ENCODE data around the gene HOXD9.

The HOXD9 gene

DNA sequence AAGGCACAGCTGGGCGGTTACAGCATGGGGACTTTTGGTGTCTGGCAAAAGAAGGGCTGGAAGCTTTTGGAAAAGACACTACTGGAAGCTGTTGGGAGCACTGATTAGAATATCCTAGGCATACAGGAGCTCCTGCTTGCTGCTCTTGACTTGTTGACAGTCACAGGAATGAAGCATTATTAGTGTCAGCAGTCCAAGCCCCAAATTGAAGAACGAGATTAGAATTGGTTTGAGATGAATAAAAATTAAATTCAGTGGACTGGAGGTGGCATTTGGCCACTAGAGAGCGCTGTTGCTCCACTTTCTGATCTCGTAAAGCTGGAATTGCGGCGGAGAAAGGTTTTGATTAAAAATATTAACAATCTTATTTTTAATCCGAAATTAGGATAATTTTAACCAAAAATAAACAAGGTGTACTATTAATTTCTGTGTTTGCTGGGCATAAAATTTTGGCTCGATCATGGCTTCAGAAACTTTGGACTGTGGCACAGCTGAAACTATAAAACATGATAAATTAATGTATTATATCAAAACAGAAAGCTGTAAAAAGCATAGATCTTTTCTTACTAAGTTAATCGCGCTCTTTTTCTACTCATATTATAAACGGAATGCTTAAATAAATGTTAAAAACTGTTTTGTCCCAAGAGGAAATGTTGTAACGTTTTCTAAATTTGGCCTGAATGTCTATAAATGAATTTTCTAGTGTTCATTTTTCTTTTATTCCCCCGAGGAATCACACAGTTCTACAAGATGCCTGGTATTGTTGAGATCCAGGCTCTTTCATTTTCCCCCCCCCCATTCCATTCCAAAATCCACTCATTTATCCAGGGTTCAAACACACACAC lies 4.6 kb downstream of the HOXD9 start:
- peak; percentile 17 to 51 (median 30) for DNase-seq

DNA sequence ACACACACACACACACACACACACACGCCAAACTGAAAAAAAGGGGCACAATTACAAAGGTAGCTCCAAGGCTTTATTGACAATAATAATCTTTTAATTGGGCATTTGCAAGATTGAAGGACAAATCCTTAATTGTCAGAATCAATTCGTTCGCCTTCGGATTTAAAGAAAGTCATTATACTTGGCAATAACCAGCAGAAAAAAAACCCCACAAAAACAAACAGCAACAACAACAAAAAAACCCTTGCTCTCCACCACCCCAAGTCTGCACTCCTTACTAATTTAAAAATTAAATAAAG lies 5.2 kb downstream of the HOXD9 start:
- DNase-seq = no peak

DNA sequence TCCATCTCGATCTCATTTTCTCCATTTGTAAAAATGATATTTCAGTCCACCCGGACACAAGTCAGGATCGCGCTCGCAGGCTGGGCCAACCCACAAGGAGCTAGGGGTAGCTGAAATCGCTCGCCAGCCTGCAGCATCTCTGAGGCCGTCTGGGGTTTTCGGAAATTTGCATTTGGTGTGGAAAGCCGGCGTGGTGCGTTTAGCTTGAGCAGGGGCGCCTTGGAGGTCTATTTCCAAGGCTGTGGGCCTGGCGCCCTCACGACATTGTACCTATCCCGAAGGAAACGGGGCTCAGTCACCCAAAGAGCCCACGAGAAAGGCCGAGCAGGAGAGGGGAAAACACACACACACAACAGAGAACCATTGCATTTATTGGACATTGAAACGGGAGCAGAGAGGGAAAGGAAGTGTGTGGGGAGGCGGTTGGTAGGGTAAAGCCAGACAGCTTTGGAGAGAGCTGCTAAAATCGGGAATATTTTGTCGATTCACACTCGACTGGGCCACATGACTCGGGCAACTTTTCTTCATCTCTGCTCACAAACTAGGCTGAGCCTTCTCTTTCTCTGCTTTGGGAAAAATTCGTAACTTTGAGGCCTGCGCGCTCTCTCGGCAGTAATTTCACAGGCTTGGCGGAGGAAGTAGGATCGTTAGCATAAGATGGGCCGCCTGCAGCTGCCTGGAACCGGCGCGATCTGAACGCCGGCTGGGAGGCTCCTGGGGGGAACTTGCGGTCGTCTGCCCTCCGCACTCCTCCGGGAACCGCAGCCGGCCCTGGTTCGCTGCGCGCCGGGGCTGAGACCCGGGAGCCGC lies 5.9 kb downstream of the HOXD9 start:
- no peak for DNase-seq

- DNase-seq = no peak
Observed at GRCh38 chr2:176128982-176129796, 6.7 kb downstream of the HOXD9 start, which contains the start of gene HOXD8. TSS of gene HOXD8 (plus strand) at chr2:176129705. CDS start at chr2:176130367, 662 bp downstream.

GRCh38 chr2:176129813-176130146 lies 7.3 kb downstream of the HOXD9 start:
- DNase-seq = no peak

DNA sequence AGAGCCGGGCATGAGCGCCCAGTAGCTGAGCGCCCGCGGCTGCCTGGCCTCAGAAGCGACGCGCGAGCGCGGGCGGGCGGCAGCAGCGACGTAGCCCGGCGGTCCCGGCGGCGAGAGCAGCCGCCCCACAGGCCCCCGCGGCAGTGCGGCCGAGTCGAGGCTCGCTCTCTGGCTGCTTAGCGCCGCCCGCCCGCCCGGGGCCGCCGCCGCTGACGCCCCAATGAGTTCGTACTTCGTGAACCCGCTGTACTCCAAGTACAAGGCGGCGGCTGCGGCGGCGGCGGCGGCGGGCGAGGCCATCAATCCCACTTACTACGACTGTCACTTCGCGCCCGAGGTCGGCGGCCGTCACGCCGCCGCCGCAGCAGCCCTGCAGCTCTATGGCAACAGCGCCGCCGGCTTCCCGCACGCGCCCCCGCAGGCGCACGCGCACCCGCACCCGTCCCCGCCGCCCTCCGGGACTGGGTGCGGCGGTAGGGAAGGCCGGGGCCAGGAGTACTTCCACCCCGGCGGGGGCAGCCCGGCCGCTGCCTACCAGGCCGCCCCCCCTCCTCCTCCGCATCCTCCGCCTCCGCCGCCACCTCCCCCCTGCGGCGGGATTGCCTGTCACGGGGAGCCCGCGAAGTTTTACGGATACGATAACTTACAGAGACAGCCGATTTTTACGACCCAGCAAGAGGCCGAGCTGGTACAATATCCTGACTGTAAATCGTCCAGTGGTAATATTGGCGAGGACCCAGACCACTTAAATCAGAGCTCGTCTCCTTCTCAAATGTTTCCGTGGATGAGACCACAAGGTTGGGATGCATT lies 7.8 kb downstream of the HOXD9 start:
- no peak for DNase-seq

GRCh38 chr2:176130957-176131847 lies 8.7 kb downstream of the HOXD9 start:
- DNase-seq = no peak

DNA sequence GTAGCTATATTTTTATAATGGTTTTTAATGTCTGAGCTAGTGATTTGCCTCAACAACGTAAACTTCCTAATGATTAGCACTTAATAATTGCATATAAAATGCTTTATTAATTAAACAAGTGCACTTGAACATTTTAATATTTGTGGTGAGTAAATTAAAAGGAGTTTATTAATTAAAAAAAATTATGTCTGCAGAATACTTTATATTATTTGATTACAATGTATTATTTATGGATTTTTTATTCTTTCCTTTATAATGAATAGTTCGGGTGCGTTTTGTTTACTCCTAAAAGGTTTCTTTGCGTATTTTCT lies 9.3 kb downstream of the HOXD9 start:
- DNase-seq = no peak

- no peak for DNase-seq
Observed at GRCh38 chr2:176132205-176133171, 10.0 kb downstream of the HOXD9 start.

DNA sequence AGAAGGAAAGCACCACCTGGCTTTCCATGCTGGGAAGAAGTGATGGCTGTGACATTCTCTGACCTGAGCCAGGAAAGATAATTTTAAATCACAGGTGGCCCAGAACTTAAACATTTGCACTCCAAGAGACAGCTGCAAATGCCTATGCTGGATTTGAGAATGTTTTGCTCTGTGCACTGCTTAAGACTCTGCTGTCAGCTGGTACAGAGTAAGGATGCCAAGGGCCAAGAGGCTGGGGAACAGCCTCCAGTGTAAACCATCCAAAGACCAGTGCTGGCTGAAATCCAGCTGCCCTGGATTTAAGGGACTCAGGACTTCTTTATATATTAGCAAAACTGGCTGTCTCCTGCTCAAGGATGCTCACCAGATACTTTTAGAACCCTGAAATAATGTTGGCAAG lies 10.9 kb downstream of the HOXD9 start:
- no peak for DNase-seq

- no peak for DNase-seq
Observed at GRCh38 chr2:176134035-176134434, 11.5 kb downstream of the HOXD9 start.

DNA sequence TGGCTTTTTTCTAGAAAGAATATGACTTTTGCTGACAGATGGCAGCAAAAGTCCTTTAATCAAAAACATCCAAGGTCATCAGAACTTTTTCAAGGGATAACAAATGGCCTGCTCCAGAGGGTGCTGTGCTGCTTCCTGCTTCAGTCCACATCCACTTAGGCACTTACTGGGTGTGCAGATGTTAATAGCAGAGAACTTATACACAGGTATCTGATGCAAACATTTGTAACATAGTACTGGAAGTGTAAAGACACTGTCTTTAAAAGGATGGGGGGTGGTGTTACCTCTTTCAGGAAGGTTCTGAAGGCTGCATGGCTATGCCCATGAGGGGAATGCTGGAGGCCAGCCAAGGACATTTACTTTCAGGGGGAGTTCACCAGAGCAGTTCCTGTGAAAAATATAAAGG lies 12.5 kb downstream of the HOXD9 start:
- no peak for DNase-seq

- no peak for DNase-seq
Observed at GRCh38 chr2:176136374-176137251, 14.1 kb downstream of the HOXD9 start.

DNA sequence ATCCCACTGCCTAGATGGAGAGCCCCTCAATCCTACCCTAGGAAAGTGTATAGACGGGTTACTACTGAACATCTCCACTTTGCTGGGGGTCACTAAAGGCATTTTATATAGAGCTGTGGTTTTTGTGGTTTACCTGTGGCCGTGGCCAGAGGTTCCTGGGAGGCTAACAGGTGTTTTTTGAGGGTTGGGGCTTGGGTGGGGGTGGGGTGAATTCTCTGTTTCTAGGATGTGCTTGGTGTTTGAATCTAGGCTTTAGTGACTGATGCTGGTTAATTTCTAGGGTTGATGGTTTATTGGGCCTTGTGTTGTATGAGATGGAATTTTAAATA lies 14.7 kb downstream of the HOXD9 start:
- no peak for DNase-seq

DNA sequence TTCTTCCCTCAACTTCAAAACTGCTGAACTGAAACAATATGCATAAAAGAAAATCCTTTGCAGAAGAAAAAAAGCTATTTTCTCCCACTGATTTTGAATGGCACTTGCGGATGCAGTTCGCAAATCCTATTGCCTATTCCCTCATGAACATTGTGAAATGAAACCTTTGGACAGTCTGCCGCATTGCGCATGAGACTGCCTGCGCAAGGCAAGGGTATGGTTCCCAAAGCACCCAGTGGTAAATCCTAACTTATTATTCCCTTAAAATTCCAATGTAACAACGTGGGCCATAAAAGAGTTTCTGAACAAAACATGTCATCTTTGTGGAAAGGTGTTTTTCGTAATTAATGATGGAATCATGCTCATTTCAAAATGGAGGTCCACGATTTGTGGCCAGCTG lies 15.4 kb downstream of the HOXD9 start:
- no peak for DNase-seq

DNA sequence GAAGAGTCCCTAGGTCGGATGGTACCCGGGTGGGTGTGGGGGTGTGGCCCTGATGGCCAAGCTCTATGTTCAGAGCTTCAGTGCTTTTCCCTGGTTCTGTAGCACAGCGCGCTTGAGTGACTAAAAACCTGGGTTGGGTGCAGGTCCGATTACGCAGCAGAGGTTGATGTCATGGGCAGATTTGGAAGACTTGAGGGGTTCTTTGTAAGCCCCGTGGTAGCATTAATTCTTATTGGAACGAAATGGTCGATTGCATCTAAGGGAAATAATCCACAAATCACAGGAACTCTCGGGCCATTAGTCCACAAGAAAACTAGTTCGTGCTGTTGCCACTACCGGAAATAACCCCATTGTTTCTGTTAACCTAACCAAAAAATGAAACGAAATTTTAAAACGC lies 16.0 kb downstream of the HOXD9 start:
- DNase-seq = no peak

- DNase-seq = no peak
Observed at GRCh38 chr2:176138923-176139660, 16.6 kb downstream of the HOXD9 start.

GRCh38 chr2:176139661-176140512 lies 17.4 kb downstream of the HOXD9 start:
- DNase-seq = no peak
